Stimulated activated CD8-positive, alpha-beta memory T cell treated with anti-CD3 and anti-CD28 coated beads, Interleukin-15, amount 100 ng/mL, for 24 hours (primary cell): ENCODE data around the gene FAM120B.
"Not testable (repeated sequence)": the region's sequence is repeated elsewhere in the genome, so short reads cannot be mapped to it uniquely, and the experiment has no call there.

Source experiments
- DNase-seq: peaks from one replicate; pipeline ENCODE4 v3.0.0-alpha.2; 2020; ENCODE audit warnings: low read depth

The FAM120B gene

GRCh38 chr6:170301184-170301583 is 5.4 kb upstream of the FAM120B start:
- DNase-seq, result no peak

GRCh38 chr6:170305805-170306323 is 694 bp upstream of the FAM120B start:
- DNase-seq, result no peak

DNA sequence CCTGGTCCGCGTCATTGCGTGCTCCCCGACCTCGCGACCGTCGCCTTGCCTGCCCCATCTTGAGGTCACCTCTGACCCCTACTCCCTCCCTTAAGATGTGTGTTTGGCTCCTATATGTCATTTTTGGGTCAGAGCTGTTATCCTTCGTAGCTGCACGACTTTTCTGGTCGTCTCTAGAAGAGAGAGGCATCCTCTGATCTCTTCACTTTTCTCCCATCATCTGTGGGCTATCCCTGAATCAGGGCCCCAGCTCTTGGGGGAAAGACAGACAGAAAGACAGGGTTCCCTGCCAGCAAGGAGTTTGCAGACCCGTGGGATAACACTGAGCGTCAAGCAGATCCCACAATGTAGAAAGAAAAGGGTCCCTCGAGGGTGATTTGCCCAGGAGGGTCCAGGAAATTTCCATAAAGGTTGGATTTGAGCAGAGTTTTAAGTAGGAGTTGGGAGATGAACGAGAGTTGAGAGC is 555 bp downstream of the FAM120B start:
- DNase-seq, result no peak

- DNase-seq, result no peak
Measured at GRCh38 chr6:170308761-170309160, 2.2 kb downstream of the FAM120B start.

- no peak for DNase-seq
Measured at GRCh38 chr6:170311696-170312095, 5.1 kb downstream of the FAM120B start.

- no peak for DNase-seq
Measured at GRCh38 chr6:170312876-170313275, 6.3 kb downstream of the FAM120B start.

DNA sequence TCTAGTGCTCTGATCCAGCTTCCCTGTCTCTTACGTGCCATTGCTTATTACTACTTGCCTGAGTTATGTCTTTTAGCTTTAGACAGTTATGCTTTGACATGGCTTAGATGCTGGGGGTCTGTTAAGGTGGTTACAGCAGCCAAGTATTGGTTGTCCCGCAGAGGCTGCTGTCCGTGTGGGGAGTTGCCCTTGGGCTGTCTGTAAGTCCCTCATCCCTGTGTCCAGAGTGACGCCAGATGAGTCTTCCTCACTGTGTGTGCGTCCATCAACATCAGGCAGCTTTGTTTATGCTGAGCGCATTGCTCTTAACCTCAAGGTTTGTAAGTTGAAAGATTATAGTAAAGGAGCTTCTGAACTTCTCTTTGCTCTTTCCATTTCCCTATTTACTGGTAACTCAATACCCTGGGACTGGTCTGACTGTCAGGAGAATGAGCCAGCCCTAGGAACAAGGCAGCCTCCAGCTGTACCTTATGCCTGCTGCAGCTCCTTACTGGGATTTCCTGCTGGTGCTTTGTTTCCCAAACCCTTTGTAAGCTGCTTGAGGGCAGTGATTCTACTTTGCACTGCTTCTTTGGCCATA is 7.2 kb downstream of the FAM120B start:
- DNase-seq, result no peak

DNA sequence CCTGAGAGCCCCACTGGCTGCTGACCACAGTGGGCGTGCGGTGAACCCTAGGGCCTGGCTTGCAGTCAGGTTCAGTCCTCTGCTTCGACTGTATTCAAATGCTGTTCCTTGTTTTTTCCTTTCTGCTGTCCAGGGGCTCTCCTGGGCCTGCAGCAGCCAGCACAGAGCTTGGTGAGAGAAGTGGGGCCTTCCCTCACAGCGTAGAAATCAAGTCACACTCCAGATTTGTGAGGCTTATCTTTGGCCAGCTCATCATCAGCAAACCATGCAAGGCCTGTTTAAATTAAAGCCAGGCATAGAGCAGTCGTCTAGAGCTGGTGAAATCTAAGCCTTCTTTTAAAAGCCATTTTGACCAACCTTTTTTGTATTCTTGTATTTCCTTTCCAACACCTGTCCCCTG is 8.4 kb downstream of the FAM120B start:
- no peak for DNase-seq

DNA sequence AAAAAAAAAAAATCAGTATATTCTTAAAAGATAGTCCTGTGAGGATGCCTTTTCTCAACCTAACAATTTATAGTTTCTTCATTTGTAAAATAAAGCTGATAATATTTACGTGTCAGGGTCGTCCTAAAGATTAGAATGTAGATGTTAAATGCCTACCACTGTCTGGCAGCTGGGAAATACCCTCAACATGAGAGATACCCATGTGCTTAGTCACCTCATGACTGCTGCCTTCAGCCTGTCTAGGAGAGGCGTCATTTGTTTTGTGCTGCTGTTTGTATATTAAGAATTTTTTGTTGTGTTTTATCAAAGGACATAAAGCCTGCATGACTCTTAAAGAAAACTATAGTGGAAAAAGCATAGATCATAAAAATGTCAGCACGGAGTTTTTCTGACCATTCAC is 9.5 kb downstream of the FAM120B start:
- no peak for DNase-seq

DNA sequence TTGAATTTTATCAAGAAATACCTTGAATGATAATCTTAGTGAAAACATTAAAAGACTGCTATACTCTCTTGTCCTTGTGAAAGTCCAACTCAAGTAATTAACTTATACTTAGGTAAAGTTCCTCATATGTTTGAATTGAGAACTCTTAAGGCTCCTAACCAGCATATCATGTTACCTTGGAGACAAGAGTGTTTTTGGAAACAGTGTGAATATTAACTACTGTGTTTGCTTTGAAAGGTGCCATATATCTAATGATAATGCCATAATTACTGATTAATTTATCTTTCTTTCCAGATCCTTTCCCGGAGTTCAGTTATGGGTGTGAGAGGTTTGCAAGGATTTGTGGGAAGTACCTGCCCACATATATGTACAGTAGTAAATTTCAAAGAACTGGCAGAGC is 10.5 kb downstream of the FAM120B start:
- DNase-seq, result no peak

DNA sequence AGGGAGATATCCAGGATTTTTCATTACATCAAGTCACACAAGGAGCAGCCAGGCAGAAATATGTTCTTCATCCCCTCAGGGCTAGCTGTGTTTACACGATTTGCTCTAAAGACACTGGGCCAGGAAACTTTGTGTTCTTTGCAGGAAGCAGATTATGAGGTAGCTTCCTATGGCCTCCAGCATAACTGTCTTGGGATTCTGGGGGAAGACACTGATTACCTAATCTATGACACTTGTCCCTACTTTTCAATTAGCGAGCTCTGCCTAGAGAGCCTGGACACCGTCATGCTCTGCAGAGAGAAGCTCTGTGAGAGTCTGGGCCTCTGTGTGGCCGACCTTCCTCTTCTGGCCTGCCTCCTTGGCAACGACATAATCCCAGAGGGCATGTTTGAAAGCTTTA is 11.2 kb downstream of the FAM120B start:
- DNase-seq, result no peak

DNA sequence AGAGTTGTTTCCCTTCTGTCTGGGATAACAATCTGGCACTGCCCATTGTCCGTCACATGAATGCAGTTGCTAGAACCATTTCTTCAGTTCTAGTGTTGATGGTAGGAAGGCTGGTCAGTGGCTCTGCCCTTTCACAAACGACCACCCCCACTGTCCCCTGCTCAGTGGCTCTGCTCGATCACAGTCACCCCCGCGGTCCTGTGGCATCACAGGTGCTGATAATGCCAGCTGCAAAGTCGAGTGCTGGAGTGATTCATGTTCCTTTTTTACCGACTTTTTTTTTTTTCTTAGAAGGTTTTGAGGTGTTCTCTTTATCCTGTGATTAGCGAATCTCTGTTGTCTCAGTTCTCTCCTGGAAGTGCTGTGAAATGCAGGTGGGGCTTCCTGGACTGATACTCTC is 22.8 kb downstream of the FAM120B start:
- DNase-seq, result no peak

- not testable (repeated sequence) for DNase-seq
Measured at GRCh38 chr6:170335199-170335598, 28.6 kb downstream of the FAM120B start.

DNA sequence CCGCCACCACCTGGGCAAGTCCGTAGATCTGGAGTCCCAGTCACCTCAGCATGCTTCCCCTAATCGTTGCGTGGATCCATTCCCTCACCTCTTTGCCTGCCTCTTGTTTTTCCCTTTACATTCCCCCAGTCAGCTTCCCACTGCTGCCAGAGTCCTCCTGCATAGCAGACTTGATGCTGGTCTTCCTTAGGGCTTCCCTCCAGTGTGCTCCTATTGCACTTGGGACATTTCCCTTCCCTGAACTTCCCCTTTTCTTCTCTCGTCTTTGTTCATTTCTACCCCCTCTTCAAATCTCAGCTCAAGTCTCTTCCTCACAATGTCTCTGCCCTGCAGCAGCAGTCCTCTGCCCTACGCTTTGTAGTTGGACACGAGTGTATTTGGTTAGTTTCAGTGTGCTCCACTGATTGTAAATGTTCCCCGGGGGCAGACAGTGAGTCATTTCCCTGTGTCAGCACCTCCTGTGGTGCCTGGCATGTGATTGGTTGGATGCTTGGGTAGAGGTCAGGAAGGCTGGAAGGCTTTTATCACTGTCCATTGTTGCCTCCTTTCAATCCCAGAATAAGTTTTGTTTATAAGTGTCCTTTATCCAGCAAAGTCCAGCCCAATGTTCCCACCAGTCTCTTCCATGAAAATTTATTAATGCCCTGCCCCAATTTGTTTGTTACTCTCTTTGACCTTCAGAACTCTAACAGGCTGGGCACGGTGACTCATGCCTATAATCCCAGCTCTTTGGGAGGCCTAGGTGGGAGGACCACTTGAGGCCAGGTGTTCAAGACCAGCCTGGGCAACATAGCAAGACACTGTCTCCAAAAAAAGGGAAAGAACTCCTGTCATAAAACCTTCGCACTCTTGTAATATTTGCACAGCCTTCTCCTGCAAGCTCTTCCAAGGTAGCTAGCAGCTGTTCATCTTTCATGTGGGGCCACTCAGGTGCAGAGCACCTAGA is 38.3 kb downstream of the FAM120B start:
- DNase-seq, result no peak

DNA sequence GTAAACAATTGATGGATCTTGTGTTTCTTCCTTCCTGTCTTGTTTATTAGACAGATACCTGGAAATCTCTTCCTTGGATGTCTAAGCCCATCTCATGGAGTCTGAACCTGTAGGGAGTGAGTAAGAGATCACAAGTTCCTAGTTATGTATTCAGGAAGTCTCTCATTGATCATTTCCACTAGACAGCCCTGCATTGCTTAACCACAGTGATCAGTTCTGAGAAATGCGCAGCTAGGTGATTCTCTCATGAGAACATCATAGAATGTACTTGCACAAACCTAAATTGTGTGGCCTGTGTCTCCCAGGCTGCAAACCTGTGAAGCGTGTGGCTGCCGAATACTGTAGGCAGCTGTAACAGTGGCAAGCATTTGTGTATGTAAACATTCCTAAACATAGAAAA is 39.1 kb downstream of the FAM120B start:
- no peak for DNase-seq

- no peak for DNase-seq
Measured at GRCh38 chr6:170346649-170347048, 40.1 kb downstream of the FAM120B start.

GRCh38 chr6:170347091-170347490 is 40.5 kb downstream of the FAM120B start:
- no peak for DNase-seq

DNA sequence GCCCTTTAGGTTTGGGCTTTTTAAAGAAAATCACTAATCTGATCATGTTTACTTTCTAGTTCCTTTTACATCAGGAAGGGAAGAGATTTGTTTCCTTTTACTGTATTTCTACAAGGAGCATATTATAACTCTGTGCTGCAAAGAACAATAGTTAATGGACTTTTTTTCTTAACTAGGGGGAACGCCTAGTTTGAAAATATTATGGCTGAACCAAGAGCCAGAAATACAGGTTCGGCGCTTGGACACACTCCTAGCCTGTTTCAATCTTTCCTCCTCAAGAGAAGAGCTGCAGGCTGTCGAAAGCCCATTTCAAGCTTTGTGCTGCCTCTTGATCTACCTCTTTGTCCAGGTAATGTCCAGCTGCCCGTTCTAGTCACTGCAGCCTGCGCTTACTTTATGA is 41.4 kb downstream of the FAM120B start:
- DNase-seq, result no peak

- not testable (repeated sequence) for DNase-seq
Measured at GRCh38 chr6:170351456-170351855, 44.9 kb downstream of the FAM120B start.

DNA sequence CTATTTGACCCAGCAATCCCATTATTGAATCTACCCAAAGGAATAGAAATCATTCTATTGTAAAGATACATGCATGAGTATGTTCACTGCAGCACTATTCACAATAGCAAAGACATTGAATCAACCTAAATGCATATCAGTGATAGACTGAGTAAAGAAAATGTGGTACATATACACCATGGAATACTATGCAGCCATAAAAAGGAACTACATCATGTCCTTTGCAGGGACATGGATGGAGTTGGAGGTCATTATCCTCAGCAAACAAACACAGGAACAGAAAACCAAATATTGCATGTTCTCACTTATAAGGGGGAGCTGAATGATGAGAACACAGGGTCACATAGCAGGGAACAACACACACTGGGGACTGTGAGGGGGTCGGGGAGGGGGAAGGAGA is 48.6 kb downstream of the FAM120B start:
- not testable (repeated sequence) for DNase-seq

- DNase-seq, result no peak
Measured at GRCh38 chr6:170355661-170356060, 49.1 kb downstream of the FAM120B start.

- DNase-seq, result no peak
Measured at GRCh38 chr6:170357812-170358211, 51.3 kb downstream of the FAM120B start.

GRCh38 chr6:170358496-170358895 is 51.9 kb downstream of the FAM120B start:
- DNase-seq, result no peak
